GM23338 (cell line): Measurements from ENCODE around the gene KLRF2. TPM values are rescaled to one million over a fixed set of nuclear protein-coding genes. Genes with fewer than 3 reads are reported as not detected.
A peak's percentile ranks its signal among the peaks of the same experiment; 100 is the strongest.

Source experiments
- ATAC-seq: fragments of 200-7000 bp; cut with Tn5 transposase; 3 replicates; pipeline ENCODE4 v1.9.1; 2020
- DNase-seq: peaks from one replicate; pipeline ENCODE4 v3.0.0-alpha.2; 2015; ENCODE audit warnings: low spot score
- H2AFZ ChIP-seq: fragments of 200-600 bp; sonication (generic); 2 replicates; pipeline ENCODE4 v1.8.0; 2016; ENCODE audit warnings: antibody characterized with exemption, mild to moderate bottlenecking, moderate library complexity
- H3F3A ChIP-seq: fragments of 200-600 bp; sonication (generic); replicated peaks from 2 replicates; pipeline ENCODE4 v1.8.0; 2017; ENCODE audit warnings: antibody characterized with exemption, mixed run types, low read depth
- H3K27ac ChIP-seq: fragments of 200-600 bp; sonication (generic); 2 replicates; pipeline ENCODE4 v1.6.1; 2016; ENCODE audit warnings: low read depth
- H3K27me3 ChIP-seq: fragments of 200-600 bp; sonication (generic); 2 replicates; pipeline ENCODE4 v1.8.0; 2016; ENCODE audit warnings: mild to moderate bottlenecking, mixed run types, moderate library complexity; ENCODE audit not compliant: insufficient read depth
- H3K36me3 ChIP-seq: fragments of 200-600 bp; sonication (generic); 2 replicates; pipeline ENCODE4 v1.8.0; 2016; ENCODE audit warnings: mild to moderate bottlenecking; ENCODE audit not compliant: insufficient read depth
- H3K4me1 ChIP-seq: fragments of 200-600 bp; sonication (generic); 2 replicates; pipeline ENCODE4 v1.8.0; 2016; ENCODE audit warnings: mild to moderate bottlenecking, moderate library complexity; ENCODE audit not compliant: insufficient read depth
- H3K4me2 ChIP-seq: fragments of 200-600 bp; sonication (generic); 2 replicates; pipeline ENCODE4 v1.7.1; 2017; ENCODE audit warnings: mixed run types
- H3K4me3 ChIP-seq: fragments of 200-600 bp; sonication (generic); 2 replicates; pipeline ENCODE4 v1.6.1; 2016; ENCODE audit warnings: mixed run types
- H3K79me2 ChIP-seq: fragments of 200-600 bp; sonication (generic); replicated peaks from 2 replicates; pipeline ENCODE4 v1.8.0; 2017; ENCODE audit warnings: mild to moderate bottlenecking; ENCODE audit not compliant: insufficient read depth
- H3K9me2 ChIP-seq: fragments of 200-600 bp; sonication (generic); 2 replicates; pipeline ENCODE4 v1.8.0; 2017; ENCODE audit not compliant: insufficient read depth
- H4K20me1 ChIP-seq: fragments of 200-600 bp; sonication (generic); replicated peaks from 2 replicates; pipeline ENCODE4 v1.8.0; 2017; ENCODE audit warnings: mild to moderate bottlenecking; ENCODE audit not compliant: insufficient read depth
- H3K27ac Mint-ChIP-seq: 2 replicates; pipeline ENCODE4 v1.8.0; 2020; ENCODE audit warnings: inconsistent platforms, mild to moderate bottlenecking, moderate library complexity, mixed read lengths
- H3K27me3 Mint-ChIP-seq: 3 replicates; pipeline ENCODE4 v1.8.0; 2022; ENCODE audit warnings: low read depth, mild to moderate bottlenecking, moderate library complexity, mixed read lengths, inconsistent platforms; ENCODE audit not compliant: insufficient read depth, poor library complexity
- H3K36me3 Mint-ChIP-seq: 3 replicates; pipeline ENCODE4 v1.8.0; 2021; ENCODE audit warnings: low read depth, mild to moderate bottlenecking, inconsistent platforms, moderate library complexity, mixed read lengths
- H3K4me1 Mint-ChIP-seq: 3 replicates; pipeline ENCODE4 v1.8.0; 2020; ENCODE audit warnings: mild to moderate bottlenecking, inconsistent platforms, mixed read lengths
- H3K4me3 Mint-ChIP-seq: 3 replicates; pipeline ENCODE4 v1.8.0; 2021; ENCODE audit warnings: moderate library complexity, mild to moderate bottlenecking, inconsistent platforms, mixed read lengths
- H3K9me3 Mint-ChIP-seq: 3 replicates; pipeline ENCODE4 v1.8.0; 2020; ENCODE audit warnings: moderate library complexity, mild to moderate bottlenecking, inconsistent platforms, mixed read lengths
- CREB1 ChIP-seq: fragments of 250-450 bp; sonication (Bioruptor Pico); IDR thresholded peaks from 2 replicates; pipeline ENCODE4 v1.5.0; 2020; ENCODE audit warnings: low read depth, mild to moderate bottlenecking, moderate library complexity
- JUNB ChIP-seq: IDR thresholded peaks from one replicate; pipeline ENCODE4 v1.6.1; 2016; ENCODE audit warnings: antibody characterized with exemption; ENCODE audit not compliant: unreplicated experiment
- NANOG ChIP-seq: IDR thresholded peaks from 2 replicates; pipeline ENCODE4 v1.6.1; 2016; ENCODE audit warnings: antibody characterized with exemption, borderline replicate concordance
- POLR2AphosphoS5 ChIP-seq: IDR thresholded peaks from 2 replicates; pipeline ENCODE4 v1.6.1; 2016; ENCODE audit warnings: antibody characterized with exemption, low read depth
- STAT1 ChIP-seq: IDR thresholded peaks from one replicate; pipeline ENCODE4 v1.6.1; 2016; ENCODE audit warnings: antibody characterized with exemption; ENCODE audit not compliant: unreplicated experiment
- ZNF331 ChIP-seq: fragments of 250-450 bp; sonication (Bioruptor Pico); IDR thresholded peaks from 2 replicates; pipeline ENCODE4 v1.5.0; 2020; ENCODE audit warnings: low read depth, mild to moderate bottlenecking, moderate library complexity
- polyA plus RNA-seq: library from polyadenylated mRNA; unstranded; fragments of >200 nt; fragmentation: Nextera tagmentation; extraction: Ambion mirVana; gene quantifications from 2 replicates; pipeline ENCODE4 v1.2.1, GENCODE V29; 2016
- total RNA-seq: library from RNA; depleted of rRNA; stranded (reverse); fragments of >200 nt; shearing (Covaris generic); gene quantifications from 2 replicates; pipeline ENCODE4 v1.2.3, GENCODE V29; 2014
- TF ChIP-seq, protein P1 (sequence below): IDR thresholded peaks from 2 replicates; pipeline ENCODE4 v1.6.1; 2016; ENCODE audit warnings: antibody characterized with exemption
- TF ChIP-seq, protein P2 (sequence below): IDR thresholded peaks from one replicate; pipeline ENCODE4 v1.6.1; 2018; ENCODE audit warnings: antibody characterized with exemption; ENCODE audit not compliant: unreplicated experiment
- TF ChIP-seq, protein P3 (sequence below): fragments of 250-450 bp; sonication (Bioruptor Pico); IDR thresholded peaks from 2 replicates; pipeline ENCODE4 v1.5.0; 2020; ENCODE audit warnings: mild to moderate bottlenecking, moderate library complexity

Gene KLRF2
- total and polyA plus RNA-seq, 2 experiments from 2014 or later: not detected

DNA sequence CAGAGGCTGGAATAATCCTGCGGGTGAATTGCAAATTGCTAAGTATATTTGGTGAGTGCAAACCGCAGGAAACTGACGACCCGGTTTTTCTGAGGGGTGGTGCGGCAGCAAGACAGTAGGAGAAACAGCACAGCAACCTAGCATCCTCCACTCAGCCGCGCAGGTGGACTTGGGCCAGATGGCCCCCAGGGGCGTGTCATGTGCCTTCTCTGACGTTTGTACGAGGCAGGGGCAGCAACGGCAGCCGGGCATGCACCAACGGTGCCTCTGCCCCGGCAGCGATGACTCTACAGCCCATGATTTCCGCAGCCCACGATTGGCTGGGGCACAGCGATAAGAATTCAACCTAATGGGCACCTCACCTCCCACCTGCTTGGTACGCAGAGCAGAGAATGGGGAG, 62.0 kb downstream of the KLRF2 start:
- no peaks in the 10 kb centered on the region for H3F3A ChIP-seq
- Mint-ChIP-seq H3K36me3 (no peaks in the 10 kb centered on the region), H3K4me1 (no peaks in the 10 kb centered on the region), H3K27me3 (peaks cover 3% of the 10 kb centered on the region), H3K27ac (no peak overlapping the region; the same call in 1 of the 2 replicates), H3K9me3 (0 out of 3 replicates have a peak, but pooled peaks cover 4% of the 10 kb centered on the region), H3K4me3 (no peak overlapping the region)
- H3K27ac ChIP-seq: no peak overlapping the region
- no peaks in the 10 kb centered on the region for H3K4me1 ChIP-seq
- H3K4me3 ChIP-seq: no peak overlapping the region
- H3K9me2 ChIP-seq: no peaks in the 10 kb centered on the region
- DNase-seq (peak; percentile 2), ATAC-seq (no peak; the same call in 2 of the 3 replicates)
- peak overlapping the region; percentile 74 for H2AFZ ChIP-seq
- TF ChIP-seq STAT1 (no peak), CREB1 (CRISPR knock-in tag) (no peak), ZNF331 (CRISPR knock-in tag) (no peak), JUNB (no peak), POLR2AphosphoS5 (no peak), NANOG (no peak)
- TF ChIP-seq, protein P1, sequence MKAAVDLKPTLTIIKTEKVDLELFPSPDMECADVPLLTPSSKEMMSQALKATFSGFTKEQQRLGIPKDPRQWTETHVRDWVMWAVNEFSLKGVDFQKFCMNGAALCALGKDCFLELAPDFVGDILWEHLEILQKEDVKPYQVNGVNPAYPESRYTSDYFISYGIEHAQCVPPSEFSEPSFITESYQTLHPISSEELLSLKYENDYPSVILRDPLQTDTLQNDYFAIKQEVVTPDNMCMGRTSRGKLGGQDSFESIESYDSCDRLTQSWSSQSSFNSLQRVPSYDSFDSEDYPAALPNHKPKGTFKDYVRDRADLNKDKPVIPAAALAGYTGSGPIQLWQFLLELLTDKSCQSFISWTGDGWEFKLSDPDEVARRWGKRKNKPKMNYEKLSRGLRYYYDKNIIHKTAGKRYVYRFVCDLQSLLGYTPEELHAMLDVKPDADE: no peak
- TF ChIP-seq, protein P2, sequence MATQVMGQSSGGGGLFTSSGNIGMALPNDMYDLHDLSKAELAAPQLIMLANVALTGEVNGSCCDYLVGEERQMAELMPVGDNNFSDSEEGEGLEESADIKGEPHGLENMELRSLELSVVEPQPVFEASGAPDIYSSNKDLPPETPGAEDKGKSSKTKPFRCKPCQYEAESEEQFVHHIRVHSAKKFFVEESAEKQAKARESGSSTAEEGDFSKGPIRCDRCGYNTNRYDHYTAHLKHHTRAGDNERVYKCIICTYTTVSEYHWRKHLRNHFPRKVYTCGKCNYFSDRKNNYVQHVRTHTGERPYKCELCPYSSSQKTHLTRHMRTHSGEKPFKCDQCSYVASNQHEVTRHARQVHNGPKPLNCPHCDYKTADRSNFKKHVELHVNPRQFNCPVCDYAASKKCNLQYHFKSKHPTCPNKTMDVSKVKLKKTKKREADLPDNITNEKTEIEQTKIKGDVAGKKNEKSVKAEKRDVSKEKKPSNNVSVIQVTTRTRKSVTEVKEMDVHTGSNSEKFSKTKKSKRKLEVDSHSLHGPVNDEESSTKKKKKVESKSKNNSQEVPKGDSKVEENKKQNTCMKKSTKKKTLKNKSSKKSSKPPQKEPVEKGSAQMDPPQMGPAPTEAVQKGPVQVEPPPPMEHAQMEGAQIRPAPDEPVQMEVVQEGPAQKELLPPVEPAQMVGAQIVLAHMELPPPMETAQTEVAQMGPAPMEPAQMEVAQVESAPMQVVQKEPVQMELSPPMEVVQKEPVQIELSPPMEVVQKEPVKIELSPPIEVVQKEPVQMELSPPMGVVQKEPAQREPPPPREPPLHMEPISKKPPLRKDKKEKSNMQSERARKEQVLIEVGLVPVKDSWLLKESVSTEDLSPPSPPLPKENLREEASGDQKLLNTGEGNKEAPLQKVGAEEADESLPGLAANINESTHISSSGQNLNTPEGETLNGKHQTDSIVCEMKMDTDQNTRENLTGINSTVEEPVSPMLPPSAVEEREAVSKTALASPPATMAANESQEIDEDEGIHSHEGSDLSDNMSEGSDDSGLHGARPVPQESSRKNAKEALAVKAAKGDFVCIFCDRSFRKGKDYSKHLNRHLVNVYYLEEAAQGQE: no peak
- TF ChIP-seq, protein P3, sequence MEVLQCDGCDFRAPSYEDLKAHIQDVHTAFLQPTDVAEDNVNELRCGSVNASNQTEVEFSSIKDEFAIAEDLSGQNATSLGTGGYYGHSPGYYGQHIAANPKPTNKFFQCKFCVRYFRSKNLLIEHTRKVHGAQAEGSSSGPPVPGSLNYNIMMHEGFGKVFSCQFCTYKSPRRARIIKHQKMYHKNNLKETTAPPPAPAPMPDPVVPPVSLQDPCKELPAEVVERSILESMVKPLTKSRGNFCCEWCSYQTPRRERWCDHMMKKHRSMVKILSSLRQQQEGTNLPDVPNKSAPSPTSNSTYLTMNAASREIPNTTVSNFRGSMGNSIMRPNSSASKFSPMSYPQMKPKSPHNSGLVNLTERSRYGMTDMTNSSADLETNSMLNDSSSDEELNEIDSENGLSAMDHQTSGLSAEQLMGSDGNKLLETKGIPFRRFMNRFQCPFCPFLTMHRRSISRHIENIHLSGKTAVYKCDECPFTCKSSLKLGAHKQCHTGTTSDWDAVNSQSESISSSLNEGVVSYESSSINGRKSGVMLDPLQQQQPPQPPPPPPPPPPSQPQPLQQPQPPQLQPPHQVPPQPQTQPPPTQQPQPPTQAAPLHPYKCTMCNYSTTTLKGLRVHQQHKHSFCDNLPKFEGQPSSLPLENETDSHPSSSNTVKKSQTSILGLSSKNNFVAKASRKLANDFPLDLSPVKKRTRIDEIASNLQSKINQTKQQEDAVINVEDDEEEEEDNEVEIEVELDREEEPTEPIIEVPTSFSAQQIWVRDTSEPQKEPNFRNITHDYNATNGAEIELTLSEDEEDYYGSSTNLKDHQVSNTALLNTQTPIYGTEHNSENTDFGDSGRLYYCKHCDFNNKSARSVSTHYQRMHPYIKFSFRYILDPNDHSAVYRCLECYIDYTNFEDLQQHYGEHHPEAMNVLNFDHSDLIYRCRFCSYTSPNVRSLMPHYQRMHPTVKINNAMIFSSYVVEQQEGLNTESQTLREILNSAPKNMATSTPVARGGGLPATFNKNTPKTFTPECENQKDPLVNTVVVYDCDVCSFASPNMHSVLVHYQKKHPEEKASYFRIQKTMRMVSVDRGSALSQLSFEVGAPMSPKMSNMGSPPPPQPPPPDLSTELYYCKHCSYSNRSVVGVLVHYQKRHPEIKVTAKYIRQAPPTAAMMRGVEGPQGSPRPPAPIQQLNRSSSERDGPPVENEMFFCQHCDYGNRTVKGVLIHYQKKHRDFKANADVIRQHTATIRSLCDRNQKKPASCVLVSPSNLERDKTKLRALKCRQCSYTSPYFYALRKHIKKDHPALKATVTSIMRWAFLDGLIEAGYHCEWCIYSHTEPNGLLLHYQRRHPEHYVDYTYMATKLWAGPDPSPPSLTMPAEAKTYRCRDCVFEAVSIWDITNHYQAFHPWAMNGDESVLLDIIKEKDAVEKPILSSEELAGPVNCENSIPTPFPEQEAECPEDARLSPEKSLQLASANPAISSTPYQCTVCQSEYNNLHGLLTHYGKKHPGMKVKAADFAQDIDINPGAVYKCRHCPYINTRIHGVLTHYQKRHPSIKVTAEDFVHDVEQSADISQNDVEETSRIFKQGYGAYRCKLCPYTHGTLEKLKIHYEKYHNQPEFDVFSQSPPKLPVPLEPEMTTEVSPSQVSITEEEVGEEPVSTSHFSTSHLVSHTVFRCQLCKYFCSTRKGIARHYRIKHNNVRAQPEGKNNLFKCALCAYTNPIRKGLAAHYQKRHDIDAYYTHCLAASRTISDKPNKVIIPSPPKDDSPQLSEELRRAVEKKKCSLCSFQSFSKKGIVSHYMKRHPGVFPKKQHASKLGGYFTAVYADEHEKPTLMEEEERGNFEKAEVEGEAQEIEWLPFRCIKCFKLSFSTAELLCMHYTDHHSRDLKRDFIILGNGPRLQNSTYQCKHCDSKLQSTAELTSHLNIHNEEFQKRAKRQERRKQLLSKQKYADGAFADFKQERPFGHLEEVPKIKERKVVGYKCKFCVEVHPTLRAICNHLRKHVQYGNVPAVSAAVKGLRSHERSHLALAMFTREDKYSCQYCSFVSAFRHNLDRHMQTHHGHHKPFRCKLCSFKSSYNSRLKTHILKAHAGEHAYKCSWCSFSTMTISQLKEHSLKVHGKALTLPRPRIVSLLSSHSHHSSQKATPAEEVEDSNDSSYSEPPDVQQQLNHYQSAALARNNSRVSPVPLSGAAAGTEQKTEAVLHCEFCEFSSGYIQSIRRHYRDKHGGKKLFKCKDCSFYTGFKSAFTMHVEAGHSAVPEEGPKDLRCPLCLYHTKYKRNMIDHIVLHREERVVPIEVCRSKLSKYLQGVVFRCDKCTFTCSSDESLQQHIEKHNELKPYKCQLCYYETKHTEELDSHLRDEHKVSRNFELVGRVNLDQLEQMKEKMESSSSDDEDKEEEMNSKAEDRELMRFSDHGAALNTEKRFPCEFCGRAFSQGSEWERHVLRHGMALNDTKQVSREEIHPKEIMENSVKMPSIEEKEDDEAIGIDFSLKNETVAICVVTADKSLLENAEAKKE (CRISPR knock-in tag): no peak
- H3K79me2 ChIP-seq: no peaks in the 10 kb centered on the region
- no peaks in the 10 kb centered on the region for H3K36me3 ChIP-seq
- no peaks in the 10 kb centered on the region for H3K27me3 ChIP-seq
- no peaks in the 10 kb centered on the region for H4K20me1 ChIP-seq
- H3K4me2 ChIP-seq: no peak overlapping the region
